Inferior parietal cortex (tissue), 1 donor: Measurements from ENCODE around the gene SRSF12.
"Not testable (repeated sequence)": the region's sequence is repeated elsewhere in the genome, so short reads cannot be mapped to it uniquely, and the experiment has no call there.

Experiments
- DNase-seq: peaks from one replicate; pipeline ENCODE4 v3.0.0-alpha.2; 2016; ENCODE audit errors: extremely low spot score

Gene SRSF12

DNA sequence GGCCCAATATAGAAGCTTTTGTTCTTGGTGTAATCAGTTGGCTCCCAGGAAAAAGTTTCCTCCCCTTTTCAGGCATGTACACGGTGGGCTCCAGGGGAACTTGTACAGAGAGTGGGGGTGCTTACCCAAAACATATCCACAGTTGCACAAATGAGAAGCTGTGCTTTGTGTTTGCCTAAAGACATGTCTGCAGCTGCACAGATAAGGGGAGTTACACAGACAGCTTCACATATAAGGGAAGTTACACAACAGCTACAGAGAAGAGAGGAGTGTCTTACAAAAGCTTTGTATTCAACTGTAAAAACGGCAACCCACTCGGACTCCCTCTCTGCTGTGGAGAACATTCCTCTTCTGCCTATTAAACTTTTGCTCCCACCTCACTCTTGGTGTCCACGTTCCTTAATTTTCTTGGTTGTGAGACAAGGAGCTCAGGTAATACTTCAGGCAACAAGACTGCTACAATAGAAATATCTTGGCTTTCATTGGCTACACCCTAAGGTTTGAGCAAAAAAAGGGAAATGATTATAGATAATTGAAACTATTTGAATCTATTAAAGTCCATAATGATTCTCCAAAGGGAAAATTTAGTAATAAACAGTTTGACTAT is 44.8 kb downstream of the SRSF12 start:
- DNase-seq: peak; percentile 40

- DNase-seq: no peak
These were observed 46.8 kb downstream of the SRSF12 start for GRCh38 chr6:89071036-89071435.

- no peak for DNase-seq
These were observed 48.2 kb downstream of the SRSF12 start for GRCh38 chr6:89069536-89070163.

GRCh38 chr6:89068695-89069094 is 49.2 kb downstream of the SRSF12 start:
- no peak for DNase-seq

DNA sequence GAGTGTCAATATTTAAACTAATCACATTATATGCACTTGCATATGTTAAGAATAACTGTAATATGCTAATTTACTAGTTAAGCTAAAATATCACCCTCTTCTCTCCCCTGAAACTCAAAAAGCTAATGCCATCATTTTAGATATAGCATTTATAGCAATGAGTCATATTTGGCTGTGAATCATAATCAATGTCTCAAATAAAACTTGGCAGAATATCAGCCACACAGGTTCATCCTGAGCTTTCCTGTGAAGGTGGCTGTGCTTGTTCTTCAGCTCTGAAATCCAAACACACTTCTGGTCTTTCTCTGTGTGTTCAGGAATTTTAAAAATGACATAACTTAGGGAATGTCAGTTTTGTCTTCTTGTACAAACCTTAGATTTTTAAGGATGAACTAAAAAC is 50.1 kb downstream of the SRSF12 start:
- DNase-seq: no peak

DNA sequence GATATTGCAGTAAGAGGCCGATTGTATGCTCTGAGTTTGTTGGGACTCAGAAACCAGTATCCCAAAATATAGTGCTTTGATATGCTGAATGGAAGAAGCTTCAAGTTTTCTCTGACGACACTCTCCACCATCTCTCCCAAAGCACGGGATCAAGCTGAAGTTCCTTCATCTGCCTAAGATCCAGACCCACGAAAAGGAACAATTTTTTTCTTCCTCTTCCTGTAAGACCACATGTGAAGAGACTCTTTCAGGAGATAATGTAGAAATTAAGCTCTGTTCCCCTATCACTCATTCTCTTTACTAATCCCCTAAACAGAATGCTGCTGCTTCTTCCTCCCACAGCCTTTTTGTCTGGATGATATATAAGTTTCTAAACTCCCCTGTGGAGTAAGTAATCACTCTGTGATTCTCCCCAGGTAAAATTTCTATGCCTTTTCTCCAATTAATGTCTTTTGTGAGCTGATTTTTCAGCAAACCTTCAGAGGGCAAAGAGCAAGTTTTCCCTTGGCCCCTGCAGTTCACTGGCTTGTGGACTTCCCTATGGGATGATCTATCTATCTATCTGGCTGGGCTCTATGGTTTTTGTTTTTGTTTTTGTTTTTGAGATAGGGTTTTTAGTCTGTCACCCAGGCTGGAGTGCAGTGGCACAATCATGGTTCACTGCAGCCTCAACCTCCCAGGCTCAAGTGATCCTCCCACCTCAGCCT is 50.8 kb downstream of the SRSF12 start:
- no peak for DNase-seq

DNA sequence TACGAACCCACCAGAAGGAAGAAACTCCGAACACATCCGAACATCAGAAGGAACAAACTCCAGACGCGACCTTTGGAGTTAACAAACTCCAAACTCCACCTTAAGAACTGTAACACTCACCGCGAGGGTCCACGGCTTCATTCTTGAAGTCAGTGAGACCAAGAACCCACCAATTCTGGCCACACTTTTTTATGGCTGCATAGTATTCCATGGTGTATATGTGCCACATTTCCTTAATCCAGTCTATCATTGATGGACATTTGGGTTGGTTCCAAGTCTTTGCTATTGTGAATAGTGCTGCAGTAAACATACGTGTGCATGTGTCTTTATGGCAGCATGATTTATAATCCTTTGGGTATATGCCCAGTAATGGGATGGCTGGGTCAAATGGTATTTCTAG is 51.8 kb downstream of the SRSF12 start:
- DNase-seq: not testable (repeated sequence)

- not testable (repeated sequence) for DNase-seq
These were observed 52.9 kb downstream of the SRSF12 start for GRCh38 chr6:89064931-89065330.

- DNase-seq: no peak
These were observed 54.0 kb downstream of the SRSF12 start for GRCh38 chr6:89063881-89064280.

DNA sequence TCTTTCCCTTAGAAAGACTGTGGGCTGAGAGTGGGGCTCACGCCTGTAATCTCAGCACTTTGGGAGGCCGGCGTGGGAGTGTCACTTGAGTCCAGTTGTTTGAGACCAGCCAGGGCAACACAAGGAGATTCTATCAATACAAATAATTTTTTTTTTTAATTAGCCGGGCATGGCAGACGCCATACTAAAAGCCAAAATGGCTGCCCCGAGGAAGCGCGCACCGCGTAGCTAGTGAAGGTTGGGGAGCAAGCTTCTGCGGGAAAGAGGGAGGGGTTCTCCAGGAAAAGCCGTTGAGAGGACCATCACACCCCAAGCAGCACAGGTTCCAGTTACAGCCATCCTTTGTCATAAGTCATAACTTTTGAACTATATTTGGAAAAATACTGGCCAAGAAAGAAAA is 58.6 kb downstream of the SRSF12 start:
- DNase-seq: no peak

- DNase-seq: no peak
These were observed 59.2 kb downstream of the SRSF12 start for GRCh38 chr6:89058627-89059026.

DNA sequence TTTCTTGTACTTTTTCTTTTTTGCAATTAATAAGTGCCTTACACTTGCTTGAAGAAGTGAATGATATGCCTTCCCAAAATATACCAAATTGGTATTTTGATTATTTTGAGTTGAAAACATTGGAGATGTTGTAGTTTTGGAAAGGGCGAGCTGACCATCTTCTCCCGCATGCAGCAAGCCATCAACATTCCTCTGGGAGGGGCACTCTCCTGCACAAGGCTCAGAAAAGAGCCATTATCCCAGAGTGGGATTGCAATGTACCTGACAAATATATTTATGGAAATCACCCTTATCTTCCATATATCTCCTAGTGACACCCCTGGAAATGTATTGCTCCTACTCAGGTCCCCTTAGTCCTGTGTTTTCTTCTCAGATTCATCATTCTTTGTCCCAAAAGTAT is 60.1 kb downstream of the SRSF12 start:
- no peak for DNase-seq

- no peak for DNase-seq
These were observed 63.7 kb downstream of the SRSF12 start for GRCh38 chr6:89054208-89054607.

DNA sequence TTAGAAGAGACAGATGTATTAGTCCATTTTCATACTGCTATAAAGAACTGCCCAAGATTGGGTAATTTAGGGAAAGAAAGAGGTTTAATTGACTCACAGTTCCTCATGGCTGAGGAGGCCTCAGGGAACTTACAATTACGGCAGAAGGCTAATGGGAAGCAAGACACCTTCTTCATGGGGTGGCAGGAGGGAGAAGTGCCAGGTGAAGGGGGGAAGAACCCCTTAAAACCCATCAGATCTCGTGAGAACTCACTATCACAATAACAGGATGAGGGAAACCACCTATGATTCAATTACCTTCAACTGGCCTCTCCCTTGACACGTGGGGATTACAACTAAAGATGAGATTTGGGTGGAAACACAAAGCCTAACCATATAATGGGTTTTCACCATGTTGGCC is 66.2 kb downstream of the SRSF12 start:
- DNase-seq: no peak

DNA sequence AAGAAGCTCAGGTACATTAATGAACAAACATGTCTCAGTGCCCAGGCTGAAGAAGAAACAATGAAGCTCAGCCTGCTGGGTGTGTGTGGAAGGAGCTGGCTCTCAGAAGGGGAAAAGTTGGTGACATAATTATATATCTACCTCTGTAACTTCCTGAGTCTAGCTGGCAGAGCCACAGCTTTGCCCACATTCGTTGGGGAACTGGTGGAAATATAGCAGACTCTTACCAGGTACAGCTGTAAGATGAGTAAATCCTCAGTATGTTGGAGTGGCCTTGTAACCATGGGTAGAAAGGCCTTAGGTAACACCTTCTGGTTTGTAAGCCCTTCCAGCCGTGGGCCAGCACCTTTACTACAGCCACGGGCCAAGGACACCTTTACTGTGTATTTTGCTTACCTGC is 67.2 kb downstream of the SRSF12 start:
- no peak for DNase-seq

DNA sequence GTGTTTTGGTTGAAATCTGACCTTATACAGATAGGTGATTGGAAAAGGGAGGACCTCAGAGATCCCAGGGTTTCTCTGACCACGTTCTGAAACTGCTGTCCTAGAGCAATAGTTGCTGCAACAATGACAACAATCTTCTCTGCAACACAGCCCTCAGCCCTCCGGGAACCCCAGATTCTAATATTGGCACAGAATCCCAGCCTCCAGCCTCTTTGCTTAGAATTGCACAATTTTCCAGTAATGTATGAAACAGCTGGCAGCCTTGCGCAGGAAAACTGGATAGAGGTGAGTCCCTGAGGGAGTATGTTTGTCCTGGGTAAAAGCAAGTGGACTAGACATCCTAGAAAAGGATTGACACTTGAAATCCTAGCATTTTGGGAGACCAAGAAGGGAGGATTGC is 67.7 kb downstream of the SRSF12 start:
- DNase-seq: no peak

DNA sequence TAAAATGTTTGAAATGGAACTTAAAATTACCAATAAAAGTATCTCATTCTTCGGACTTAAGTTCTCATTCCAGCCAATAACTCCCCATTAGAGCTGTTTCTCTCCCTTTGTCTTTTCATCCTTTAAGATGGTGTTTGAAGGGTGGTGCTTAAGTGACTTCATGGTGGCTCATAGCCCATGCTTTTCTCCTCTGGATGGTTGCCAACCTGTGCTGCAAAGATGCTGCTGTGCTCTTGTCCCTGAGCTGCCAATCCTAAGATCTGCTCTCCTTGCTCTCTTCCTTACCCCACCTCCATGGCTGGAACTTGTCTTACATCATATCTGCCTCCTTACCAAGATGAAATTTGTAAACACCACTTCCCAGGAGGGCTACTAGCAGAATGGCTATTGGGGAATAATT is 68.9 kb downstream of the SRSF12 start:
- DNase-seq: no peak

DNA sequence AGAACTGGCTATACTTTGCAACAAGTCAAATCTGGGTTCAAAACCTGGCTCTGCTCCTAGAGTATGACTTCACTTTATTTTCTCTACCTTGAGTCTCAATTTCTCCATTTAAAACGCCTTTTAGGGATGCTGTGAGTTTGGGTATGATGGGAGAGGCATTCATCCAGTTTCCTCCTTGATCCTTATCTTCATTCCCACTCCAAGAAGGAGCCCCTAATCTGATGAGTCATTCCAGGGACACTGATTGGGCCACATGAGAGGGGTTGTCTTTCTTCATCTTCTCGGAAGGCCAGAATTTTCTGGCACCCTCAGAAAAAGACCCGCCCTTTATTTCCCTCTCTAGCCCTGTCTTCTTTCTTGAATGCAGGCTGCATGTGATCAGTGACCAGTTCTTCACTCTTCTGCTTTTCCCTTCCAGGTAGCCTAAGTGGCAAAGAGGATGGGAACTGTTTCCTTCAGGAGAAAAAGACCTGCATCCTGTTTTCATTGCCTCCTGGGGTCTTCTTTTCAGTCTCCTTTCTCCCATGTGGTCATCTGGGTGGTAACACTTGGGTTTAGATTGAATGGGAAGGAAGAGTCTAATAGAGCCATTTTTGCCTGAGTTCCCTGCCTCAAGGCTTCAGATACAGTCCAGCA is 69.5 kb downstream of the SRSF12 start:
- no peak for DNase-seq

GRCh38 chr6:89047473-89047872 is 70.4 kb downstream of the SRSF12 start:
- no peak for DNase-seq
